ENCODE measurements around the gene TSG101.

TSG101 gene, protein sequence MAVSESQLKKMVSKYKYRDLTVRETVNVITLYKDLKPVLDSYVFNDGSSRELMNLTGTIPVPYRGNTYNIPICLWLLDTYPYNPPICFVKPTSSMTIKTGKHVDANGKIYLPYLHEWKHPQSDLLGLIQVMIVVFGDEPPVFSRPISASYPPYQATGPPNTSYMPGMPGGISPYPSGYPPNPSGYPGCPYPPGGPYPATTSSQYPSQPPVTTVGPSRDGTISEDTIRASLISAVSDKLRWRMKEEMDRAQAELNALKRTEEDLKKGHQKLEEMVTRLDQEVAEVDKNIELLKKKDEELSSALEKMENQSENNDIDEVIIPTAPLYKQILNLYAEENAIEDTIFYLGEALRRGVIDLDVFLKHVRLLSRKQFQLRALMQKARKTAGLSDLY

DNA sequence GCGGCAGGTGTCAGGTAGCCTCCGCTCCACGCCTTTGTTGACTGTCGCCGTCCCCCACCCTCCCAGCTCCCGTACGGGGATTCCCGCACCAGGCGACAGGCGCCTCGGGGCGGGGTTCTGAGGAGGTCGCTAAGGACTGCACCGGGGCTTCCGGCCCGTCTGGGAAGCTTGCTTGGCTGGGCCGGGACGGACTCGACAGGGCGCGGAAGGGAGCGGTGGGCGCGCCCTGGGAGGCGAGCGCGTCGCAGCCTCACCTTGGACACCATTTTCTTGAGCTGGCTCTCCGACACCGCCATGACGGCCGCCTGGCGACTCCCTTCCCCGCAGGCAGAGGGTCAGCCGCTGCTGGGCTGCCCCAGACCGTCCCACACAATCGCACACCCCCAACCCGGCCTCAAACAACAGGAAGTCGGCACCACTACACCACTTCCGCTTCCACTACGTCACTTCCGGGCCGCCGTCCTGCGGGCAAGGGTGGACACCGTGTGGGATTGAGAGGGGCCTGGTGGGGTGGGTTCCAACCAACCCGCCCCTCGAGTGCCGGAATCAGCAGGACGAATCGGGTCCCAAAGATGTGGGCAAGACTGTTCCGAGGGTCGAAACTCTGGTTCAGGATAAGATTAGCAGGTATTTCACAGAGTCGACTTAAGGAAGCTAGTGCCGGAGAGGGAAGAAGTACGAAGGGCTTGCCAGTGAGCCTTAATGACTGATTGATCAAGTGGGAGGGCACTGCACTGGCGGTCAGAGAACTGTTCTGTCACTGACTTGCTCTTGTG, at the start of gene TSG101:
TSS of gene TSG101 (minus strand) at position 422 of the 776 bp plus-strand sequence. CDS start at position 296, 126 bp downstream.
- peak; percentile 82 to 84 for DNase-seq

DNA sequence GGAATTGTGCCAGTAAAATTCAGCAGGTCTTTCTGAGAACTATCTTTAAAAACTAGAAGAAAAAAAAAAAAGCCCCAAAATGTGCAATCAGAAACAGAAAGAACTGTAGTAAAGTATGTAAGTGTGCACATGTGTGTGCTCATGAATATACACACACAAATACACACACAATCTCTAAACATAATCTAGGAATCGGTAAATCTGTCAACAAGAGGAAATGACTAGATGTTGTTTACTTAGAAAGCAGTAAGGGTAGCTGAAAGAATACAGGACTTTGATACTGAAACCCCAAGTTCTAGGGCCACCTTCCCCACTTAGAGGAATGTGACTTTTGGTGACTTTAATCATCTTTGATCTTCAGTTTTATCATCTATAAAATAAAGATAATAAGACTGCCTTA, 48.6 kb upstream of the TSG101 start:
- no peak for DNase-seq

DNA sequence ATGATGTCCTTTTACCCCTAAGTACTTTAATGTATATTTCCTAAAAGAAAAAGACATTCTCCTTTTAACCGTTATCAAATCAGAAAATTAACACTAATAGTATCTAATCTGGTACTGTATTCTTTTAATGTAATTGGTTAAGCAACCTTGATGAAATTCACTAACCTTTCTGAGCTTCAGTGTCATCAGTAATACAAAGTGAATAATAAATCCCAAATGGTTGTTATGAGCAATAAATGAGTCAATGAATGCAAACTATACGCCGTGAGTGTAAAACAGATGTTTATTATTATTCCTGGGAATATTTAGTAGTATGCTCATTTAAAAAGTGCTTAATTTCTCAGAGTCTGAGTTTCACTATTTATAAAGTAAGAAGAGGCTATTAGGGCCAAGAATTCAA, 40.3 kb upstream of the TSG101 start:
- DNase-seq: no peak

DNA sequence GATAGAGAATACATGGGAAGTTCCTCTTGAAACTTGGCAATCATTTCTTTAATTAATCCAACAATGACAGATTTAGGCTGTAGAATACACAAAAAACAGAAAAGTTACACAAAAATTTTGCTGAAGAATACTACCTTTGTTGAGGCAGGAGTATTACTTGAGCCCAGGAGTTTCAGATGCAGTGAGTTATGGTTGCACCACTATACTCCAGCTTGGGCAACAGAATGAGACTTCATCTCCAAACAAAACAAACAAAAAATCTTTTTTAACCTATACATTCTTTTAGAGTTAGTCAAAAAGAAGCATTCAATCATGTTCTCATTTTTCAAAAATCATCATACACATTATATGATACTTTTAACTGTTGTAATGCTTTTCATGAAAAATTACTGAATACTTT, 39.7 kb upstream of the TSG101 start:
- no peak for DNase-seq

DNA sequence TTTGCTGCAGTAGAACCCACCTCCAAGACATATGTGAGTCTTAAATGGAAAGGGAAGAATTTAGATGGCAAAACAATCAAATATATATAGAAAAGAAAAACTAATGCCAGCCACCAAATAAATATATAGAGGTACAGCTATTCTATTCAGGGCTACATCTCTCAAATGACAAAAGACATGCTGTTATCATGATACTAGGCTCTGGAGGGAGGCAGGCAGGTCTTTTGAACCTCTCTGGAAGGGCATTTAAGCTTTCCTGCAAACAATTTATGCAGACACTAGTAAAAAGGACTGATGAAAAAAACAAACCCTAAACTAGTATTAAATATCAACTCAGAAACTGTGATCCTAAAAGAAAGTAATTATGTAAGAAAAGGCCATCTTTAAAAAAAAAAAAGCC, 37.4 kb upstream of the TSG101 start:
- DNase-seq: no peak

DNA sequence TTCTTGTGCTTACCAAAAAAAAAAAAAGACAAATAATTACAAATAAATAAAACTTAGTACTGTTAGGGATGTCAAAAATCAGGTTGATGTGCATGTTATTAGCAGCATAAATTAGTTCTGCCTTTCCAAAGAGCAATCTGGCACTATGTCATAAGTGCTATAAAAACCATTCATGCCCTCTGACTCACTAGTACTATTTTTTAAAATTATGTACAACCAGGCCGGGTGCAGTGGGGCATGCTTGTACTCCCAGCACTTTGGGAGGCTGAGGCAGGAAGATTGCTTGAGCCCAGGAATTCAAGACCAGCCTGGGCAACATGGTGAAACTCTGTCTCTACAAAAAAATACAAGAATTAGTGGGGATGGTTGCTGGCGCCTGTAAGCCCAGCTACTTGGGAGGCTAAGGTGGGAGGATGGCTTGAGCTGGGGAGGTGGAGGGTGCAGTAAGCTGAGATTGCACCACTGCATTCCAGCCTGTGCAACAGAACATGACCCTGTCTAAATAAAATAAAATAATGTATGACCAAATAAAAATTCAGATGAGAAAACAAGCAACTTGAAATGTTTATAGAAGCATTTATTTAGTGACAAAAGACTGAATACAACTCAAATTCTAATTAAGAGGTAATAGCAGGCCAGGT, 36.5 kb upstream of the TSG101 start:
- no peak for DNase-seq

DNA sequence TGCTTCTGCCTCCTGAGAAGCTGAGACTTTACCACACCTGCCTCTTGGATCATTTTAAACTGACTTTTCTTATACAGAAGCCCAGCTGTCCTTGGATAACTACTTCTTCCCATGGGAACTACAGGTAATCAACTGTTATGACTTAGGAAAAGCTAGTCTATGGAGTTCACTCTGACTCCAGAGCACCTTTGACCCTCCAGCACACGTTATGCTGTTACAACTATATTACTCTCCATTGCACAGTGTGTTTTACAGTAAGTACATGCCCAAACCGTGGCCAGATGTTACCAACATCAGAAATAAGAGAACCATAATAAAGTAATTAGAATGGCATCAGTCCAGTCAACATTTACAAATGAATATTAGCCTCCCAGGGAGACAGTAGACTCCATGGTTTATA, 21.3 kb upstream of the TSG101 start:
- no peak for DNase-seq

DNA sequence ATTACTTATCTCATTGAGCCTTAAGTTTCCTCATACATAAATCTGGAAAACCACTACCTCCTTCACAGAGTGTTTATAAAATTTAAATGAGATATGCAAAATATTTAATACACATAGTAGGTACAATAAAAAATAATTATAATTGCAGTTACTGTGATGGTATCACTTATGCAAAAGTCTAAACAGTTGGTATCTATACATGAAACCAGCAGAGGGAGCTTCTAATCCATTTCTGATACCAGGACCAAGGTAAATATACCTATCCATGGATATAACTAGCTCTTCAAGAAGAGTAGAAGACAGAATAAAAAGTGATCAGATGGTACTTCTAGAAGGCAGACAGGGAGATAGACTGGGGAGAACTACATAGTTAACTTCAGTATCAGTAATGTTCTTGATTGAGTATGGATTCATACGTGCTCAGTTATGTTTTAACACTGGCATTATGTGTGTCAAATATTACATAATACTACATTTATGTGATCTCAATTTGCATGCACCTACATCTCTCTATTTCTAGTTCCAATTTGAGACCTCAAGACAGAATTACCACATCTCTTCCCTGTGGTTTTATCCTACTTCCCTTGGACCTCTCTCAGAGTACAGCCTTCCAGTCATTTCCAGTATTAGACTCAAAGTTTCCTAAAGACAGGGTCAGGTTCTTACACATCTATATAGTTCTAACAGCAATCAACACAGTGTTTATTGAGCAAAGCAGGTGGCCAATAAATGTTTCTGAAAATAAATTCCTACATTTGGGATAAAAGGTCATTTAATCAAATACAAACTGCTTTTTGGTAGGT, 13.7 kb upstream of the TSG101 start:
- no peak for DNase-seq

DNA sequence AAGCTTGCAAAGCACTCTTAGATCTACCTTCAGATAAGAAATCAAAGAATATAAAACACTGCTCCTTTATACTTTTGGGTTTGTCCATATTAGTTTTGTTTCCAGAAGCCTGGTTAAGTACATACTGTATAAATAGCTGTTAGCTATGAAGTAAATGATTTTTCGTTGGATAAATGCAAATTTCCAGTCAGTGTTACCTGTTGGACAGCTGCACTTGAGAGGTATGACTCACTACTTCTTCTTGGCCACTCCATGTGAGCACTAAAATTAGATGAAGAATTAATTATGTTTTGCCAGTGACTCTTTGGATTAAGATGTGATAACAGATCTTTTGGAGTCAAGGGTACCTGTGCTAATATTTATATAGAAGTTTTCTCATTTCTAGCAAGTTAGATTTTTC, 9.5 kb upstream of the TSG101 start:
- DNase-seq: no peak

DNA sequence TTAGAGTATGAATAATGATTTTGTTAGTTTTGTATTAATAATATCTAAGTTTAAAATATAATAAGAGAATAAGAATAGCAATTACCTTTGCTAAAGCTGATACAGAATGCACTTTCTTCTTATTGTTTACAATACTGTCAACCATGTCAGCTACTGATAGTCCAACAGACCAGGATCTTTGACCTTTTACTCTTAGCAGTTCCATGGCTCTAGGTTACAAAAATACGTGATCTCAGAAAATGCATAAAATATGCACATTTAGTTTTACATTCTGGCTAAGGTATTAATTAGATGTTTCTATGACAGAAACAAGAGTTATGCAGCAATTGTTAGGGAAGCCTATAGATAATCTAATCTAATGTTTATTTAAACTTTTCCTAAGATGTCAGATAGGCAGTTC, 7.5 kb upstream of the TSG101 start:
- DNase-seq: no peak

DNA sequence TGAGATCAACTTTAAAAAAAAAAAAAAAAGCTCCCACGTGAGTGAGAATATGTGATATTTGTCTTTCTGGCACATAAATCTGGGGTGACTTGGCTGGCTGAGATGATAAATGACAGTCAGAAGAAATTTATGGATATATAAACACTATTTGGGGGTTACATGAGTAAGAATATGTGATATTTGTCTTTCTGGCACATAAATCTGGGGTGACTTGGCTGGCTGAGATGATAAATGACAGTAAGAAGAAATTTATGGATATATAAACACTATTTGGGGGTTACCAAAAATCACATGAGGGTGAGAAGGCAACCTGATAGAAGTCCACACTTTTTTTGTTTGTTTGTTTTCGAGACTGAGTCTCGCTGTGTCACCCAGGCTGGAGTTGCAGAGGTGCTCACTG, 6.6 kb upstream of the TSG101 start:
- no peak for DNase-seq

DNA sequence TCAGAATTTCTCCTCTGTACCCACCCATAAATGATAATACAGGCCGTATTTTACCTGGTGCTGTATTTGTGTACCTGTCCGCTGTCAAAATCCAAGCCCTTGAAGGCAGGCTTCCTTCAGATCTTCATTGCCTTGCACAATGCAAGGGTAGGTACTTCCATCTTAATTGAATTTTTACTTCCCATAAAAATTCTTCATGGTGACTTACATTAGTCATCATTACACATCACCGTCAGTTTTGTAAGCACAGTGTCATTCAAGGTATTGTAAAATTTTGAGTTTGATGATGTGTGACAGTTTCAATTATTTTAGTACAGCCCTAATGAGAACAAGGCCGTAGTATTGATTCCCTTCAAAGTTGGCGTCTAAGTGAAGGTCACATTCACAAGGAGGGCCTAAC, 770 bp upstream of the TSG101 start:
- no peak for DNase-seq

DNA sequence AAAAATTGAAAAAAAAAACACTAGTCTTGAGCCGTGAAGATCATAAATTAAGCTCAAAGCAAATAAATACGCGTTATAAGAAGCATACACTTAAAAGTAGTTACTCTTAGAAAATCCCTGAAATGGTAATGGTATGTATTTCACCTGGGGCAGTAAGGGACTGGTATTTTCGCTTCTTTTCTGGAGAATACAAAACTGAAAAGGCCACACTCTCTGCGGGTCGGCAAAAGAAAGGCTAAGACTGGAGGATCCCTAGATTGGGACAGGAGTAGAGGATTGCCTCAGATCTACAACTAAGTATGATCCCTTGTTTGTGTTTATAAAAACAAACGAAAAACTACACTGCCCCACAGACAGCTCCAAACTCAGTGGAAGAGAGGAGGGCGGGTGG, 617 bp downstream of the TSG101 start:
- peak in 1 of 2 experiments; percentile 52 for DNase-seq

DNA sequence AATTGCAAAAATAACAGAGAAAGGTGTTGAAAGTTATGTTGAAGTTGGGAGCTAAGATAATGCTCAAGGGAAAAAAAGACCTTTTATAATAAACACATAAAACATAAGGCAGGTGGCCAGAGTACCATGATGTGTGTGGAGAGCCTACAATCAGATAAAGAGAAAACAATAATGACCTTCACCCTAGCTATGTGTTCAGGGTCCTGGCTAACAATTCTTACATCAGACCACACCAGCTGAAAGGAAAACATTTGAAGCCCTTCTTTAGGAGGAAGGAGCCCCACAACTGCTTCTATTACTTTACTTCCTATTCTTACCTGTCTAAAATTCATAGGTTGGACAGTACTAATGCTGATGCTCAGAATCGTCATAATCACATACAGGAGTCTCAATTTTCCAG, 2.5 kb downstream of the TSG101 start:
- DNase-seq: no peak

DNA sequence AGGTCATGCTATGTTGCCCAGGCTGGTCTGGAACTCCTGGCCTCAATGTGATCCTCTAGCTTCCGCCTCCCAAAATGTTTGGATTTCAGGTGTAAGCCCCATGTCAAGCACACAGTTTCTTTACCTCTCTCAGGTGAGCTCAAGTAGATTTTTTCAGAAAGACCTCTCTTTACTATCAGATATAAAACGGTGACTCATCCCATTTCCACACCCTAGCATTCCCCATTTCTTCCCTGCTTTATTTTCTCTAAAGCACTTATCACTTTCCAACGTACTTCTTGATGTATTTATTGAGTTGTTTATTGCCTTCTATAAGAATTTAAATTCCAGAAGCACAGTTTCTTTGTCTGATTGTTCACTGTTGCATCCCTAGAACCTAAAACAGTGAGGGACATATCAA, 3.7 kb downstream of the TSG101 start:
- DNase-seq: no peak

DNA sequence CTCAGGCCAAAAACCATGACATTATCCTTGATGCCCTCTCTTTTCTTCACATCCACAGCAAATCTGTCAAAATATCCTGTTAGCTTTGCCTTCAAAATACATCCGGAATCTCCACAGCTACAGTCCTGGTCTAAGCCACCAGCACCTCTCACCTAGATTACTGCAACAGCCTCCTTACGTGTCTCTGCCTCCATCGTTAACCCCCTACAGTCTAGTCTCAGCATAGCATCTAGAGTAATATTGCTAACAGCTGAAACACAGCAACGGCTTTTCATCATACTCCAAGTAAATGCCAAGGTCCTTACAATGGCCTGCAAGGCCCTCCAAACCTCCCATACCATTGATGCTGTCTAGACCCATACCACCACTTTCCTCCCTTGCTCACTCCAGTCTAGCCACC, 4.4 kb downstream of the TSG101 start:
- DNase-seq: no peak

DNA sequence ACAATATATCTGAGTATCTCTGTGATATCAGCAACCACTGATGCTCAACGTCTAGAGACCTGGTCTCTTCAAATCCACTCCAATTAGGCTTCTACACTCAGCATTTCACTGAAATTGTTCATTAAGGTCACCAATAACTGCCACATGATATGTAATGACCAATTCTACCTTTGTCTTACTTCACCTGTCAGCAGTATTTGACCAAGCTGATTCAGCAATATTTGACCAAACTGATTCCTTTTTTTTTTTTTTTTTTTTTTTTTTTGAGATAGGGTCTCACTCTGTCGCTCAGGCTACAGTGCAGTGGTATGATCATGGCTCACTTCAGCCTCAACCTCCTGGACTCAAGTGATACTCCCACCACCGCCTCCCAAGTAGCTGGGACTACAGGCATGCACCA, 5.6 kb downstream of the TSG101 start:
- DNase-seq: no peak

DNA sequence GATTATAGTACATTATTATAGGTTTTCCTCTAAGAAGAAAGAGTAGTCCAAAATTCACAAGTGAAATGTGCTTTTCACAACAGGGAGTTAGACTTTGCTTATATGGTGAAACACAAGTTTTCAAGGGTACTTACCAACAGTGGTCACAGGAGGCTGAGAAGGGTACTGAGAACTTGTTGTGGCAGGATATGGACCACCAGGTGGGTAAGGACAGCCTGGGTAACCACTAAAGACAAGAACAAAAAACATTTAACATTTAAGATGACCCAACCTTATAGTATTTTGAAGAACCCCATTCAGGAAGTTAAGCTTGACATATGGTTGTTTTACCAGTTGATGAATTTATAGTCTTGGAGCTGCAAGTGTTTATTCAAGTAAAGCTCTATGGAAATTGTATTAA, 24.4 kb downstream of the TSG101 start:
- no peak for DNase-seq

DNA sequence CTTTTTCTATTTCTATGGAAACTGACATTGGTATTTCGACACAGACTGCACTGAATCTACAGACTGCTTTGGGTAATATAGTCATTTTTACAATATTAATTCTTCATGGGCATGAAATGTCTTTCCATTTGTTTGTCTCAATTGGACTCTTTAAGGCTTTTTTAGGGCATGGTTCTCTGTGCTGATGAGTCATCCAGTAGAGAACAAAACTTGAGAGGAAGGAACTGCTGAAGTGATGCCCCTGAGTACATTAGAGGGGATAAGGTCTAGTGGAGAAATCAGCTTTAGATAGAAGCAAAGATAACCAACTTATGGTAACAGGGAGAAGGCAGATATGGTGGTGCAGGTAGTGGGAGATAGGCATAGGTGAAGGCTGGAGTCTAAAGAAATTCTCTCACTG, 25.1 kb downstream of the TSG101 start:
- no peak for DNase-seq

DNA sequence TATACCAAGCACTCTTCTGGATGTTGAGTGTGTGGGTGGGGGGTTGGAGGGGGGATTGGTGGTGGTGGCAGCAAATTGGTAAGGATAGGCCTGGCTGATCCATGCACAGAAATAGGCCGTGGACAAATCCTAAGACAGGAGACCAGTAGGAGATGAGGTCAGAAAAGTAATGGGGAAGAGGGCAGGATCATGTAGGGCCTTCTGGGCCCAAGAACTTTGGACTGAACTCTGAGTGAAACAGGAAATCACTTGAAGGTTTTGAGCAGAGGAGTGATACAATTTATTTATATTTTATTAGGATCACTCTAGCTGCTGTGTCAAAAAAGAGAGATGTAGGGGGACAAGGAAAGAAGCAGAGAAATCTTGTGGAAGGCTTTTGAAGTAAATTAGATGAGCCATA, 28.7 kb downstream of the TSG101 start:
- no peak for DNase-seq

DNA sequence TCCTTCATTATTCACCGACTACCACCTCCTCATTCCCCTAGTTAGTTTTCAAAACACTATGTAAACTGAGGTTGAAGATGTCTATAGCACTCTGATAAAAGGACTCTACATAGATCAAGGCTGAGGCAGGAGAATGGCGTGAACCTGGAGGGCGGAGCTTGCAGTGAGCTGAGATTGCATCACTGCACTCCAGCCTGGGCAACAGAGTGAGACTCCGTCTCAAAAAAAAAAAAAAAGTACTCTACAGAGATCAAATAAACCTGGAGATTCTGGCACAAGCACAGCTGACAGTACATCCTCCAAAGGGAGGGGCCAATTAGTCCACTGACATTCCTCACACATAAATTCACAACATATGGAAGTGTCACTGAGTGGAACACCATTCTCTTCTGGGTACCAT, 31.0 kb downstream of the TSG101 start:
- DNase-seq: no peak

DNA sequence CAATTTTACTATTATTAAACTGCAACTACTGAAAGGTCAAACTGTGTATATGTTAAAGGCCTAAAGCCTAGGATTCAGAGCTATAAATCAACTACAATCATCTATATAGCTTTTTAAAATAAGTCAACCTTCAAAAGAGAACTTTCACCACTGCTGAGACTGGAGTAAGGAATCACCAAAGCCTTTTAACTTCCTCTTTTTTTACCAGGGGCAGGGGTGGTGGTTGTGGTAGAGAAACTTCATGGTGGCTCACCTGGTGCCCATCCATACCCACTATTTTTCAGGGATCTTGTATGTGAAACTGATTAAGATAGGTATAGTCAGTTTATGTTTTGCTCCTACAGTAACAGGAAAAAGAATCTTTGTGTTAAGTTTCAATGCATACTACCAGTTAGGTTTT, 31.5 kb downstream of the TSG101 start:
- DNase-seq: no peak

DNA sequence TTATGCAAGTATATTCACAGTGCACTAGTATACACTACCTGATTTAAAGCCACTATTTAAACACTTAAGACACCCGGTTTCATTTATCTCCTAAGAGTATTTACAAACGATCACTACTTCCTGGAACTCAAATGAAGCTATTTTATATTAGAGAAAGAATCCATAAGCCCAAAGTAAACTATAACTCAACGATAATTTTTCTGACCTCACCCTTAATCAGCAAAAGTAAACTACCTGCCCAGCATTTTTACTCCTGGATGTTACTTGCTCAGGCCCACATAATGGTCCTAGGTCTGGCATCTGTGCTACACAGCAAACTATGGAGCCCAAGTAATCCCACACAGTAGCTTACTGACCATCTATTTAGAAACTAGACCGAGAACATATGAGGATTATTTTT, 33.4 kb downstream of the TSG101 start:
- no peak for DNase-seq

Measured in NCI-H187 (cell line).